ENCODE results near the gene GYG1.

DNA sequence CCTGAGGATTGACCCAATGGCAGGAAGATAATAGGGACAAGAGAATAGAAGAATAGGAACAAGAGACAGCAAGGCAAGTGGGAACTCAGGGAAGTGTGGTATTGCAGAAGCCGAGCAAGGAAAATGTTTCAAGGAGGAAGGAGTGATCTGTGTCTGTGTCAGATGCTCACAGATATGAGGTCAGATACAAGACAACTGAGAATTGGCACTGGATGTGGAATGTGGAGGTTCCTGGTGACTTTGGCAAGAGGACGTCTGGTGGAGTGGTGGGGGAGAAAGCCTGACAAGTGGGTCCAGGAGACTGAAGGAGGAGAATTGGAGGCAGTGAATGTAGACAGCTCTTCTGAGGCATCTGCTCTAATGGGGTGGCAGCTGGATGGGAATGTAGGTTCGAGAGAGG lies 24.1 kb downstream of the GYG1 start:
- TF ChIP-seq EGR1 (IDR thresholded peaks at IDR 0.05; ENCODE audit: low read depth in 2 of 2) (no peak), RAD21 (IDR thresholded peaks at IDR 0.05) (no peak), TAF1 (conservative IDR thresholded peaks at IDR 0.05) (no peak), YY1 (IDR thresholded peaks at IDR 0.05) (no peak), JUND (IDR thresholded peaks at IDR 0.05) (no peak), NR2F2 (IDR thresholded peaks at IDR 0.05) (no peak), SP1 (IDR thresholded peaks at IDR 0.05) (no peak)
- TF ChIP-seq, protein P1, sequence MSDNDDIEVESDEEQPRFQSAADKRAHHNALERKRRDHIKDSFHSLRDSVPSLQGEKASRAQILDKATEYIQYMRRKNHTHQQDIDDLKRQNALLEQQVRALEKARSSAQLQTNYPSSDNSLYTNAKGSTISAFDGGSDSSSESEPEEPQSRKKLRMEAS (IDR thresholded peaks at IDR 0.05) = no peak
- TF ChIP-seq, protein P2, sequence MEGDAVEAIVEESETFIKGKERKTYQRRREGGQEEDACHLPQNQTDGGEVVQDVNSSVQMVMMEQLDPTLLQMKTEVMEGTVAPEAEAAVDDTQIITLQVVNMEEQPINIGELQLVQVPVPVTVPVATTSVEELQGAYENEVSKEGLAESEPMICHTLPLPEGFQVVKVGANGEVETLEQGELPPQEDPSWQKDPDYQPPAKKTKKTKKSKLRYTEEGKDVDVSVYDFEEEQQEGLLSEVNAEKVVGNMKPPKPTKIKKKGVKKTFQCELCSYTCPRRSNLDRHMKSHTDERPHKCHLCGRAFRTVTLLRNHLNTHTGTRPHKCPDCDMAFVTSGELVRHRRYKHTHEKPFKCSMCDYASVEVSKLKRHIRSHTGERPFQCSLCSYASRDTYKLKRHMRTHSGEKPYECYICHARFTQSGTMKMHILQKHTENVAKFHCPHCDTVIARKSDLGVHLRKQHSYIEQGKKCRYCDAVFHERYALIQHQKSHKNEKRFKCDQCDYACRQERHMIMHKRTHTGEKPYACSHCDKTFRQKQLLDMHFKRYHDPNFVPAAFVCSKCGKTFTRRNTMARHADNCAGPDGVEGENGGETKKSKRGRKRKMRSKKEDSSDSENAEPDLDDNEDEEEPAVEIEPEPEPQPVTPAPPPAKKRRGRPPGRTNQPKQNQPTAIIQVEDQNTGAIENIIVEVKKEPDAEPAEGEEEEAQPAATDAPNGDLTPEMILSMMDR (IDR thresholded peaks at IDR 0.05; ENCODE audit: low read depth, low read length, missing input control) = no peak
- TF ChIP-seq, protein P3, sequence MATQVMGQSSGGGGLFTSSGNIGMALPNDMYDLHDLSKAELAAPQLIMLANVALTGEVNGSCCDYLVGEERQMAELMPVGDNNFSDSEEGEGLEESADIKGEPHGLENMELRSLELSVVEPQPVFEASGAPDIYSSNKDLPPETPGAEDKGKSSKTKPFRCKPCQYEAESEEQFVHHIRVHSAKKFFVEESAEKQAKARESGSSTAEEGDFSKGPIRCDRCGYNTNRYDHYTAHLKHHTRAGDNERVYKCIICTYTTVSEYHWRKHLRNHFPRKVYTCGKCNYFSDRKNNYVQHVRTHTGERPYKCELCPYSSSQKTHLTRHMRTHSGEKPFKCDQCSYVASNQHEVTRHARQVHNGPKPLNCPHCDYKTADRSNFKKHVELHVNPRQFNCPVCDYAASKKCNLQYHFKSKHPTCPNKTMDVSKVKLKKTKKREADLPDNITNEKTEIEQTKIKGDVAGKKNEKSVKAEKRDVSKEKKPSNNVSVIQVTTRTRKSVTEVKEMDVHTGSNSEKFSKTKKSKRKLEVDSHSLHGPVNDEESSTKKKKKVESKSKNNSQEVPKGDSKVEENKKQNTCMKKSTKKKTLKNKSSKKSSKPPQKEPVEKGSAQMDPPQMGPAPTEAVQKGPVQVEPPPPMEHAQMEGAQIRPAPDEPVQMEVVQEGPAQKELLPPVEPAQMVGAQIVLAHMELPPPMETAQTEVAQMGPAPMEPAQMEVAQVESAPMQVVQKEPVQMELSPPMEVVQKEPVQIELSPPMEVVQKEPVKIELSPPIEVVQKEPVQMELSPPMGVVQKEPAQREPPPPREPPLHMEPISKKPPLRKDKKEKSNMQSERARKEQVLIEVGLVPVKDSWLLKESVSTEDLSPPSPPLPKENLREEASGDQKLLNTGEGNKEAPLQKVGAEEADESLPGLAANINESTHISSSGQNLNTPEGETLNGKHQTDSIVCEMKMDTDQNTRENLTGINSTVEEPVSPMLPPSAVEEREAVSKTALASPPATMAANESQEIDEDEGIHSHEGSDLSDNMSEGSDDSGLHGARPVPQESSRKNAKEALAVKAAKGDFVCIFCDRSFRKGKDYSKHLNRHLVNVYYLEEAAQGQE (IDR thresholded peaks at IDR 0.05) = no peak
- TF ChIP-seq, protein P4, sequence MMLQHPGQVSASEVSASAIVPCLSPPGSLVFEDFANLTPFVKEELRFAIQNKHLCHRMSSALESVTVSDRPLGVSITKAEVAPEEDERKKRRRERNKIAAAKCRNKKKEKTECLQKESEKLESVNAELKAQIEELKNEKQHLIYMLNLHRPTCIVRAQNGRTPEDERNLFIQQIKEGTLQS (IDR thresholded peaks at IDR 0.05) = no peak

Data from liver (tissue), 3 donors.